ENCODE results near the gene WDR38. TPM values are rescaled to one million over a fixed set of nuclear protein-coding genes. Genes with fewer than 3 reads are reported as not detected.

Gene WDR38
- total and polyA plus RNA-seq, 2 of the 13 experiments (the other 11 are each of a cell fraction or from before 2014, with no cell fraction given) = not detected

GRCh38 chr9:124868511-124869465 lies 15.5 kb downstream of the WDR38 start (continued):
- TF ChIP-seq, protein P1, sequence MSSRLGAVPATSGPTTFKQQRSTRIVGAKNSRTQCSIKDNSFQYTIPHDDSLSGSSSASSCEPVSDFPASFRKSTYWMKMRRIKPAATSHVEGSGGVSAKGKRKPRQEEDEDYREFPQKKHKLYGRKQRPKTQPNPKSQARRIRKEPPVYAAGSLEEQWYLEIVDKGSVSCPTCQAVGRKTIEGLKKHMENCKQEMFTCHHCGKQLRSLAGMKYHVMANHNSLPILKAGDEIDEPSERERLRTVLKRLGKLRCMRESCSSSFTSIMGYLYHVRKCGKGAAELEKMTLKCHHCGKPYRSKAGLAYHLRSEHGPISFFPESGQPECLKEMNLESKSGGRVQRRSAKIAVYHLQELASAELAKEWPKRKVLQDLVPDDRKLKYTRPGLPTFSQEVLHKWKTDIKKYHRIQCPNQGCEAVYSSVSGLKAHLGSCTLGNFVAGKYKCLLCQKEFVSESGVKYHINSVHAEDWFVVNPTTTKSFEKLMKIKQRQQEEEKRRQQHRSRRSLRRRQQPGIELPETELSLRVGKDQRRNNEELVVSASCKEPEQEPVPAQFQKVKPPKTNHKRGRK (CRISPR knock-in tag; IDR thresholded peaks at IDR 0.05) = no peak
- TF ChIP-seq, protein P2, sequence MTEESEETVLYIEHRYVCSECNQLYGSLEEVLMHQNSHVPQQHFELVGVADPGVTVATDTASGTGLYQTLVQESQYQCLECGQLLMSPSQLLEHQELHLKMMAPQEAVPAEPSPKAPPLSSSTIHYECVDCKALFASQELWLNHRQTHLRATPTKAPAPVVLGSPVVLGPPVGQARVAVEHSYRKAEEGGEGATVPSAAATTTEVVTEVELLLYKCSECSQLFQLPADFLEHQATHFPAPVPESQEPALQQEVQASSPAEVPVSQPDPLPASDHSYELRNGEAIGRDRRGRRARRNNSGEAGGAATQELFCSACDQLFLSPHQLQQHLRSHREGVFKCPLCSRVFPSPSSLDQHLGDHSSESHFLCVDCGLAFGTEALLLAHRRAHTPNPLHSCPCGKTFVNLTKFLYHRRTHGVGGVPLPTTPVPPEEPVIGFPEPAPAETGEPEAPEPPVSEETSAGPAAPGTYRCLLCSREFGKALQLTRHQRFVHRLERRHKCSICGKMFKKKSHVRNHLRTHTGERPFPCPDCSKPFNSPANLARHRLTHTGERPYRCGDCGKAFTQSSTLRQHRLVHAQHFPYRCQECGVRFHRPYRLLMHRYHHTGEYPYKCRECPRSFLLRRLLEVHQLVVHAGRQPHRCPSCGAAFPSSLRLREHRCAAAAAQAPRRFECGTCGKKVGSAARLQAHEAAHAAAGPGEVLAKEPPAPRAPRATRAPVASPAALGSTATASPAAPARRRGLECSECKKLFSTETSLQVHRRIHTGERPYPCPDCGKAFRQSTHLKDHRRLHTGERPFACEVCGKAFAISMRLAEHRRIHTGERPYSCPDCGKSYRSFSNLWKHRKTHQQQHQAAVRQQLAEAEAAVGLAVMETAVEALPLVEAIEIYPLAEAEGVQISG (CRISPR knock-in tag; IDR thresholded peaks at IDR 0.05) = peak; percentile 69
- TF ChIP-seq, protein P3, sequence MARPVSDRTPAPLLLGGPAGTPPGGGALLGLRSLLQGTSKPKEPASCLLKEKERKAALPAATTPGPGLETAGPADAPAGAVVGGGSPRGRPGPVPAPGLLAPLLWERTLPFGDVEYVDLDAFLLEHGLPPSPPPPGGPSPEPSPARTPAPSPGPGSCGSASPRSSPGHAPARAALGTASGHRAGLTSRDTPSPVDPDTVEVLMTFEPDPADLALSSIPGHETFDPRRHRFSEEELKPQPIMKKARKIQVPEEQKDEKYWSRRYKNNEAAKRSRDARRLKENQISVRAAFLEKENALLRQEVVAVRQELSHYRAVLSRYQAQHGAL (CRISPR knock-in tag; IDR thresholded peaks at IDR 0.05; ENCODE audit: not compliant biosample characterization) = no peak
- TF ChIP-seq PAX8 (CRISPR knock-in tag; IDR thresholded peaks at IDR 0.05; ENCODE audit: borderline replicate concordance) = no peak
- peak; percentile 85 for TF ChIP-seq TFDP2 (CRISPR knock-in tag; IDR thresholded peaks at IDR 0.05)
- TF ChIP-seq, protein P4, sequence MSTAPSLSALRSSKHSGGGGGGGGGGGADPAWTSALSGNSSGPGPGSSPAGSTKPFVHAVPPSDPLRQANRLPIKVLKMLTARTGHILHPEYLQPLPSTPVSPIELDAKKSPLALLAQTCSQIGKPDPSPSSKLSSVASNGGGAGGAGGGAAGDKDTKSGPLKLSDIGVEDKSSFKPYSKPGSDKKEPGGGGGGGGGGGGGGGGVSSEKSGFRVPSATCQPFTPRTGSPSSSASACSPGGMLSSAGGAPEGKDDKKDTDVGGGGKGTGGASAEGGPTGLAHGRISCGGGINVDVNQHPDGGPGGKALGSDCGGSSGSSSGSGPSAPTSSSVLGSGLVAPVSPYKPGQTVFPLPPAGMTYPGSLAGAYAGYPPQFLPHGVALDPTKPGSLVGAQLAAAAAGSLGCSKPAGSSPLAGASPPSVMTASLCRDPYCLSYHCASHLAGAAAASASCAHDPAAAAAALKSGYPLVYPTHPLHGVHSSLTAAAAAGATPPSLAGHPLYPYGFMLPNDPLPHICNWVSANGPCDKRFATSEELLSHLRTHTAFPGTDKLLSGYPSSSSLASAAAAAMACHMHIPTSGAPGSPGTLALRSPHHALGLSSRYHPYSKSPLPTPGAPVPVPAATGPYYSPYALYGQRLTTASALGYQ (CRISPR knock-in tag; IDR thresholded peaks at IDR 0.05) = no peak
- TF ChIP-seq, protein P5, sequence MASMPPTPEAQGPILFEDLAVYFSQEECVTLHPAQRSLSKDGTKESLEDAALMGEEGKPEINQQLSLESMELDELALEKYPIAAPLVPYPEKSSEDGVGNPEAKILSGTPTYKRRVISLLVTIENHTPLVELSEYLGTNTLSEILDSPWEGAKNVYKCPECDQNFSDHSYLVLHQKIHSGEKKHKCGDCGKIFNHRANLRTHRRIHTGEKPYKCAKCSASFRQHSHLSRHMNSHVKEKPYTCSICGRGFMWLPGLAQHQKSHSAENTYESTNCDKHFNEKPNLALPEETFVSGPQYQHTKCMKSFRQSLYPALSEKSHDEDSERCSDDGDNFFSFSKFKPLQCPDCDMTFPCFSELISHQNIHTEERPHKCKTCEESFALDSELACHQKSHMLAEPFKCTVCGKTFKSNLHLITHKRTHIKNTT (CRISPR knock-in tag; IDR thresholded peaks at IDR 0.05) = 0 out of 2 replicates have a peak, but pooled peaks have one; percentile 7
- peak; percentile 36; the same call in 1 of the 2 replicates for TF ChIP-seq ZNF281 (CRISPR knock-in tag; IDR thresholded peaks at IDR 0.05; ENCODE audit: borderline replicate concordance)
- TF ChIP-seq KMT2A (CRISPR knock-in tag; IDR thresholded peaks at IDR 0.05) = peak; percentile 79; the same call in 1 of the 2 replicates
- TF ChIP-seq ZNF317 (CRISPR knock-in tag; IDR thresholded peaks at IDR 0.05) = peak; percentile 53; the same call in 1 of the 2 replicates
- peak; percentile 70 for TF ChIP-seq TGIF2 (CRISPR knock-in tag; IDR thresholded peaks at IDR 0.05)
- no peak for TF ChIP-seq ZNF761 (CRISPR knock-in tag; conservative IDR thresholded peaks at IDR 0.05)
- peak; percentile 26; the same call in 1 of the 2 replicates for TF ChIP-seq BRCA1 (CRISPR knock-in tag; IDR thresholded peaks at IDR 0.05)
